Astrocyte (in vitro differentiated cells and primary cell): ENCODE data around the gene KIF18B.

Source experiments
- EZH2 ChIP-seq: IDR thresholded peaks from 2 replicates; pipeline ENCODE4 v1.6.1; 2012; ENCODE audit warnings: mild to moderate bottlenecking, low read length, inconsistent platforms; ENCODE audit not compliant: insufficient read depth
- TF ChIP-seq, protein P1 (sequence below): IDR thresholded peaks from 2 replicates; pipeline ENCODE4 v1.5.1; 2011; ENCODE audit warnings: low read depth, mild to moderate bottlenecking, inconsistent platforms, low read length, moderate library complexity; ENCODE audit not compliant: insufficient read depth

DNA sequence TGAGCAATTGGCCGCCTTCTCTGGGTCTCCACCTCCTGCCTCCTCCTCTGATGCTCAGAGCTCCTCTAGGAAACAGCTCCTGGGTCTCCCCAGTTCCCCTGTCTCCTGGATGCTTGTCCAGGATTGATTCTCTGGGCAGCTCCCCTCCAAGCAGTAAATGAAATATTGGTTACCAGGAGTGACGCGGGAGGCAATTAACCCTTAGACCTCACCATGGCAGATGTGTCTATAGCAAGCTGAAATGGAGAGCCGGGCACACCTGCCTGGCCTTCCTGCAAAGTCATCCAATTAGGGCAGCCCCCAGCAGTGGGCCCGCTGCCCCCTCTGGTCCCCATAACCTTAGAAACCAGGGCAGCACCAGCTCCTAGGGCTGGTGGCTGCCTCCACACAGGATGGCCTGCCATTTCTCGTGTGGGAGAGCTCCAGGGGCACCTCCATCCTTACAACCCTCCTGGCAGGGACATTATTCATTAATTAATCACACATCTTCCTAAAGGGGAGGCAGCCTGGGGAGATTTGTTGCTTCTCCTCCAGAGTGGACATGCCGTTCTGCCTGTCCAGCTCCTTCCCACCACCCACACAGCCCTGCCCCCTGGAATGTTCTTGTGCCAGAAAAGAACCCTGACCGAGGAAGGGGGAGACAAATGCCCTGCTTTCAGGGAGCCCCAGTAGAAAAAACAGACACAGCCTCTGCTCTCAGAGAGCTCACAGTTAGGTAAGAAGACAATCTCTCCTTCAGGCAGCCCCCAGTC lies 8.3 kb upstream of the KIF18B start:
- TF ChIP-seq, protein P1, sequence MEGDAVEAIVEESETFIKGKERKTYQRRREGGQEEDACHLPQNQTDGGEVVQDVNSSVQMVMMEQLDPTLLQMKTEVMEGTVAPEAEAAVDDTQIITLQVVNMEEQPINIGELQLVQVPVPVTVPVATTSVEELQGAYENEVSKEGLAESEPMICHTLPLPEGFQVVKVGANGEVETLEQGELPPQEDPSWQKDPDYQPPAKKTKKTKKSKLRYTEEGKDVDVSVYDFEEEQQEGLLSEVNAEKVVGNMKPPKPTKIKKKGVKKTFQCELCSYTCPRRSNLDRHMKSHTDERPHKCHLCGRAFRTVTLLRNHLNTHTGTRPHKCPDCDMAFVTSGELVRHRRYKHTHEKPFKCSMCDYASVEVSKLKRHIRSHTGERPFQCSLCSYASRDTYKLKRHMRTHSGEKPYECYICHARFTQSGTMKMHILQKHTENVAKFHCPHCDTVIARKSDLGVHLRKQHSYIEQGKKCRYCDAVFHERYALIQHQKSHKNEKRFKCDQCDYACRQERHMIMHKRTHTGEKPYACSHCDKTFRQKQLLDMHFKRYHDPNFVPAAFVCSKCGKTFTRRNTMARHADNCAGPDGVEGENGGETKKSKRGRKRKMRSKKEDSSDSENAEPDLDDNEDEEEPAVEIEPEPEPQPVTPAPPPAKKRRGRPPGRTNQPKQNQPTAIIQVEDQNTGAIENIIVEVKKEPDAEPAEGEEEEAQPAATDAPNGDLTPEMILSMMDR: no peak
- no peak for TF ChIP-seq EZH2
